Esophagus squamous epithelium (tissue), 5 donors: ENCODE measurements around the gene CNDP2. TPM values are rescaled to one million over a fixed set of nuclear protein-coding genes. Genes with fewer than 3 reads are reported as not detected.

Experiments used
- DNase-seq: peaks from one replicate; lab custom pipeline; 2025; lab: John Stamatoyannopoulos, UW
- H3K27ac ChIP-seq, 4 donors: fragments of 200-600 bp; sonication (generic); one replicate each; pipeline ENCODE4 v1.5.1; 2016 to 2019; ENCODE audit warnings: mild to moderate bottlenecking in 1 of 4
- H3K27me3 ChIP-seq, 4 donors: fragments of 200-600 bp; sonication (generic); 1 replicate in 3 of 4; 2 replicates in 1 of 4; pipeline versions ENCODE4 v1.5.1 to v1.6.0; 2017 to 2021; ENCODE audit warnings: antibody characterized with exemption in 1 of 4
- H3K36me3 ChIP-seq, 3 donors: fragments of 200-600 bp; sonication (generic); one replicate each; pipeline ENCODE4 v1.5.1; 2016 to 2019
- H3K4me1 ChIP-seq, 3 donors: fragments of 200-600 bp; sonication (generic); one replicate each; pipeline ENCODE4 v1.5.1; 2017 to 2019
- H3K4me3 ChIP-seq, 4 donors: fragments of 200-600 bp; sonication (generic); 1 replicate in 3 of 4; 2 replicates in 1 of 4; pipeline ENCODE4 v1.5.1; 2016 to 2019; ENCODE audit warnings: mild to moderate bottlenecking in 2 of 4, moderate library complexity in 1 of 4
- H3K9me3 ChIP-seq, 3 donors: fragments of 200-600 bp; sonication (generic); one replicate each; pipeline ENCODE4 v1.5.1; 2016 to 2019
- CTCF ChIP-seq, 6 experiments: fragments of 450-650 bp in 4 of 6; fragments of 200-600 bp in 2 of 6; sonication (generic) in 2 of 6; IDR thresholded peaks; one replicate each; pipeline ENCODE4 v1.5.1; 2016 to 2019; ENCODE audit warnings: antibody characterized with exemption in 6 of 6, mild to moderate bottlenecking in 4 of 6, moderate library complexity in 4 of 6
- POLR2A ChIP-seq, 4 donors: fragments of 450-650 bp; IDR thresholded peaks; one replicate each; pipeline ENCODE4 v1.6.1; 2017; ENCODE audit warnings: antibody characterized with exemption in 4 of 4, mild to moderate bottlenecking in 4 of 4, moderate library complexity in 3 of 4
- WGBS, 2 donors: methylation state at CpG; one replicate each; pipeline ENCODE4 v1.1.5; 2018; 5-methylcytosine and 5-hydroxymethylcytosine counted together
- intact Hi-C: fragments of 100-400 bp; cut with DNase I; formaldehyde crosslinking; loops from one replicate; pipeline ENCODE4 v1.15.0; 2022
- total RNA-seq, 4 donors: library from RNA; depleted of rRNA; stranded (reverse); fragments of >200 nt; gene quantifications; one replicate each; pipeline ENCODE4 v1.1.0, GENCODE V29; 2016
- donor health status: DM: yes; HTN: yes; CAD: no.

Gene CNDP2
- total RNA-seq, 4 donors from 2014 or later: 66.6 to 136 (median 87.9) TPM

- H3K27me3 ChIP-seq: no peaks in the 10 kb centered on the region
- no peaks in the 10 kb centered on the region for H3K9me3 ChIP-seq
- no peak for DNase-seq
- WGBS, 2 donors: 95 to 96% methylated on average over 16 of the region's 16 CpGs
- TF ChIP-seq CTCF (IDR thresholded peaks at IDR 0.05) (no peak), POLR2A (IDR thresholded peaks at IDR 0.05) (no peak)
- intact Hi-C loops: no loop called here
- H3K36me3 ChIP-seq: peaks cover 34 to 99% (median 61%) of the 10 kb centered on the region in 3 donors
- no peak overlapping the region for H3K27ac ChIP-seq
- H3K4me3 ChIP-seq: no peak overlapping the region
- H3K4me1 ChIP-seq: peaks cover 4 to 25% (median 4%) of the 10 kb centered on the region in 3 donors
Measured at GRCh38 chr18:74505776-74506175, 9.6 kb downstream of the CNDP2 start.

- Histone ChIP-seq H3K4me3 (no peak overlapping the region), H3K9me3 (no peaks in the 10 kb centered on the region), H3K27ac (no peak overlapping the region), H3K4me1 (peaks cover 4 to 17% (median 4%) of the 10 kb centered on the region in 3 donors), H3K36me3 (peaks cover 42 to 100% (median 68%) of the 10 kb centered on the region in 3 donors), H3K27me3 (no peaks in the 10 kb centered on the region)
- 45 to 66% methylated on average over 6 to 10 of the region's 11 CpGs for WGBS, 2 donors
- intact Hi-C loops: no loop called here
- TF ChIP-seq POLR2A (IDR thresholded peaks at IDR 0.05) (no peak), CTCF (IDR thresholded peaks at IDR 0.05) (no peak)
- no peak for DNase-seq
Measured at GRCh38 chr18:74506448-74507084, 10.4 kb downstream of the CNDP2 start.

GRCh38 chr18:74507097-74507881, 11.1 kb downstream of the CNDP2 start:
- Histone ChIP-seq H3K36me3 (peaks cover 49 to 100% (median 69%) of the 10 kb centered on the region in 3 donors), H3K27ac (no peak overlapping the region), H3K9me3 (no peaks in the 10 kb centered on the region), H3K4me1 (peaks cover 0 to 10% (median 0%) of the 10 kb centered on the region in 3 donors), H3K27me3 (no peaks in the 10 kb centered on the region), H3K4me3 (no peak overlapping the region)
- TF ChIP-seq POLR2A (IDR thresholded peaks at IDR 0.05): no peak
- TF ChIP-seq CTCF (IDR thresholded peaks at IDR 0.05): no peak
- no peak for DNase-seq
- 78 to 81% methylated on average over 16 to 23 of the region's 23 CpGs for WGBS, 2 donors
- intact Hi-C loops: no loop called here

- Histone ChIP-seq H3K36me3 (peaks cover 54 to 100% (median 67%) of the 10 kb centered on the region in 3 donors), H3K9me3 (no peaks in the 10 kb centered on the region), H3K4me3 (no peak overlapping the region), H3K4me1 (peaks cover 0 to 9% (median 0%) of the 10 kb centered on the region in 3 donors), H3K27me3 (no peaks in the 10 kb centered on the region), H3K27ac (no peak overlapping the region)
- no peak for DNase-seq
- no peak for TF ChIP-seq CTCF (IDR thresholded peaks at IDR 0.05)
- TF ChIP-seq POLR2A (IDR thresholded peaks at IDR 0.05): no peak
- WGBS, 2 donors: 81 to 87% methylated on average over 6 to 13 of the region's 14 CpGs
- intact Hi-C loops: no loop called here
Measured at GRCh38 chr18:74507927-74508326, 11.8 kb downstream of the CNDP2 start.

- WGBS, 2 donors: 80 to 85% methylated on average over 9 of the region's 9 CpGs
- TF ChIP-seq CTCF (IDR thresholded peaks at IDR 0.05) (no peak), POLR2A (IDR thresholded peaks at IDR 0.05) (no peak)
- Histone ChIP-seq H3K36me3 (peaks cover 52 to 100% (median 68%) of the 10 kb centered on the region in 3 donors), H3K4me1 (peaks cover 0 to 9% (median 0%) of the 10 kb centered on the region in 3 donors), H3K9me3 (no peaks in the 10 kb centered on the region), H3K27me3 (no peaks in the 10 kb centered on the region), H3K4me3 (no peak overlapping the region), H3K27ac (no peak overlapping the region)
- DNase-seq: no peak
- intact Hi-C loops: no loop called here
Measured at GRCh38 chr18:74508366-74508765, 12.2 kb downstream of the CNDP2 start.
